GM12864 (cell line): ENCODE measurements around the gene PPP2R5A.
"Not testable (repeated sequence)": the region's sequence is repeated elsewhere in the genome, so short reads cannot be mapped to it uniquely, and the experiment has no call there.

Experiments used
- DNase-seq: peaks from one replicate; pipeline ENCODE4 v3.0.0-alpha.2; 2011; ENCODE audit warnings: low read depth
- H3K4me3 ChIP-seq: 2 replicates; pipeline ENCODE4 v1.5.1; 2011; ENCODE audit warnings: mild to moderate bottlenecking, low read depth, low read length, control low read depth
- TF ChIP-seq, protein P1 (sequence below): IDR thresholded peaks from 2 replicates; pipeline ENCODE4 v1.5.1; 2011; ENCODE audit warnings: low read depth, mild to moderate bottlenecking, moderate library complexity, low read length, control low read depth, inconsistent platforms; ENCODE audit errors: missing control alignments

Gene PPP2R5A

DNA sequence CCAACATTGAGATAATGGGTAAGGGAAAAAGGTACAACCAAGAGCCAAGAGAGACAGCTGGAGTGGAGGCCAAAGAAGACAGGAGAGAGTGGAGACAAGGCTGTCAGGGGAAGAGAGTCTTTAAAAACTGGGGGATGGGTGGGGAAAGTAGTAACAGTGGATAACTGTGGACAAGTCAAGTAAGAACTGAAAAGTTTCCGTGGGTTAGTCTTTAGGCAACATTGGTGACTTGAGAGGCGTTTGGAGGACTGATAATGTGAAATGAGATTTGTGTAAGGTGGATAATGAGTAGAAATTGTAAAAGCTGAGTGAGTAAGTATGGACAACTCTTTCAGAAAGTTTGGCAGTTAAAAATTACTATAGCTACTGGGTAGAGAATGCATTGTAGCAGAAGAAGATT lies 10.4 kb downstream of the PPP2R5A start:
- TF ChIP-seq, protein P1, sequence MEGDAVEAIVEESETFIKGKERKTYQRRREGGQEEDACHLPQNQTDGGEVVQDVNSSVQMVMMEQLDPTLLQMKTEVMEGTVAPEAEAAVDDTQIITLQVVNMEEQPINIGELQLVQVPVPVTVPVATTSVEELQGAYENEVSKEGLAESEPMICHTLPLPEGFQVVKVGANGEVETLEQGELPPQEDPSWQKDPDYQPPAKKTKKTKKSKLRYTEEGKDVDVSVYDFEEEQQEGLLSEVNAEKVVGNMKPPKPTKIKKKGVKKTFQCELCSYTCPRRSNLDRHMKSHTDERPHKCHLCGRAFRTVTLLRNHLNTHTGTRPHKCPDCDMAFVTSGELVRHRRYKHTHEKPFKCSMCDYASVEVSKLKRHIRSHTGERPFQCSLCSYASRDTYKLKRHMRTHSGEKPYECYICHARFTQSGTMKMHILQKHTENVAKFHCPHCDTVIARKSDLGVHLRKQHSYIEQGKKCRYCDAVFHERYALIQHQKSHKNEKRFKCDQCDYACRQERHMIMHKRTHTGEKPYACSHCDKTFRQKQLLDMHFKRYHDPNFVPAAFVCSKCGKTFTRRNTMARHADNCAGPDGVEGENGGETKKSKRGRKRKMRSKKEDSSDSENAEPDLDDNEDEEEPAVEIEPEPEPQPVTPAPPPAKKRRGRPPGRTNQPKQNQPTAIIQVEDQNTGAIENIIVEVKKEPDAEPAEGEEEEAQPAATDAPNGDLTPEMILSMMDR: no peak
- no peak overlapping the region for H3K4me3 ChIP-seq
- DNase-seq: no peak

DNA sequence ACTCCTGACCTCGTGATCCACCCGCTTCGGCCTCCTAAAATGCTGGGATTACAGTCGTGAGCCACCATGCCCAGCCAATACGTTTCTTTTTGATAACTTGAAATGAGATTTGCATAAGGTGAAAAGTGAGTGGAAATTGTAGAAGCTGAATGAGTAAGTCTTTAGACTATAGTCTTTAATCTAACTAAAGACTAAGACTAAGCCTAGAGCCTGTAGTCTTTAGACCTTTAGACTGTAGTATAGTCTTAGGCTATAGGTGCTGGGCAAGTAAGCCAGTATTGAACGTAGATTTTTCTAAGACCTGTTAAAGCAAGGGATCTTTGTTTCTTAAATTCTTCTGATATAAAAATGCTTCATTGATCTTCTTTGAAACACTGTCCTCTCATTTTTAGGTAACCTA lies 12.1 kb downstream of the PPP2R5A start:
- TF ChIP-seq, protein P1: no peak
- DNase-seq: no peak
- no peak overlapping the region for H3K4me3 ChIP-seq

DNA sequence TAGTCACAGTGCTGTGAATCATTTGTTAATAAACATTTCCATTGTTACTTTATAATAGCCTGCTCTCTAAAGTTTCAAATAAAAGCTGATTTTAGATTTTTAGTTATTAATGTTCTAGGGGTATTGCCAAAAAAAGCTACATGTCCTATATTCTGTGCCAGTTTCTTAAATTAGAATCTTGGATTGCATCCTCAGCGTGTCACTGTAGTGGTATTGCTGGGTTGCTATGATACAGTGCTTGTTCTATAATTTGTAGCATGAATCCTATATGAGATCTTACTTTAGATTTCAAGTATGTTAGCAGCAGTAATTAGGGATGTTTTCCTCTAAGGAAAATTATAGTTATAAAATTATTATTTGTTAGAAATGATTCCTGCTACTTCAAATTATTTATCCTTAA lies 16.4 kb downstream of the PPP2R5A start:
- TF ChIP-seq, protein P1: no peak
- DNase-seq: no peak

DNA sequence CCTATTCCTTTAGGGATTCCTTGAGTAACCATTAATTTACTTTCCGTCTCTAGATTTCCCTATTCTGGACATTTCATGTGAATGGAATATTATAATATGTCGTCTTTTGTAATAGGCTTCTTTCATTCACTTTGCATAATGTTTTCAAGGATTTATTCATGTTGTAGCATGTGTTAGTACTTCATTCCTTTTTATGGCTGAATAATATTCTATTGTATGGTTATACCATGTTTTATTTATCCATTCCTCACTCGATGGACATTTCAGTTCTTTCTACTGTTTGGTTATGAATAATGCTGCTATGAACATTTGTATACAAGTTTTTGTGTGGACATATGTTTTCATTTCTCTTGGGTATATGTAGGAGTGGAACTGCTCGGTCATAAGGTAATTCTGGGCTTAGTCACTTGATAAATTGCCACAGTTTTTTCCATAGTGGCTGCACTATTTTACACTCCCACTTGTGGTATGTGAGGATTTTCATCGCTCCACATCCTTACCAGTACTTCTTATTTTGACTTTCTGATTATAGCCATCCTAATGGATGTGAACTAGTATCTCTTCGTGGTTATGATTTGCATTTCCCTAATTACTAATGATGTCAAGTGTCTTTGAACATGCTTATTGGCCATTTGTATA lies 17.7 kb downstream of the PPP2R5A start:
- TF ChIP-seq, protein P1: no peak

More for the DNA sequence above, 16.4 kb downstream of the PPP2R5A start:
- H3K4me3 ChIP-seq: no peak overlapping the region

DNA sequence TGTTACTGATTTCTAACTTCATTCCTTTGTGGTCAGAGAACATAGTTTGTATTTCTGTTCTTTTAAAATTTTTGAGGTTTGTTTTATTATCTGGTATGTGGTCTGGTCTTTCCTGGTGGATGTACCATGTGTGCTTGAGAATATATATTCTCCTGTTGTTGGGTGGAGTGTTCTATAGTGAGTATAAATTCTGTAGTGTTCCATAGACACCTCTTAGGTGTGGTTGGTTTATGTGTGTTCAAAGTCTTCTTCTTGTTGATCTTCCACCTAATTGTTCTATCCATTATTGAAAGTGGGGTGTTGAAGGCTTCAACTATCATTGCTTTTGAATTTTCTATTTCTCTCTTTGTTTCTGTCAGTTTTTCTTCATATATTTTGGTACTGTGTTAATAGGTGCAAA lies 20.1 kb downstream of the PPP2R5A start:
- H3K4me3 ChIP-seq: no peak overlapping the region
- DNase-seq: no peak
- TF ChIP-seq, protein P1: no peak

More for the DNA sequence above, 17.7 kb downstream of the PPP2R5A start:
- H3K4me3 ChIP-seq: no peak overlapping the region
- no peak for DNase-seq

DNA sequence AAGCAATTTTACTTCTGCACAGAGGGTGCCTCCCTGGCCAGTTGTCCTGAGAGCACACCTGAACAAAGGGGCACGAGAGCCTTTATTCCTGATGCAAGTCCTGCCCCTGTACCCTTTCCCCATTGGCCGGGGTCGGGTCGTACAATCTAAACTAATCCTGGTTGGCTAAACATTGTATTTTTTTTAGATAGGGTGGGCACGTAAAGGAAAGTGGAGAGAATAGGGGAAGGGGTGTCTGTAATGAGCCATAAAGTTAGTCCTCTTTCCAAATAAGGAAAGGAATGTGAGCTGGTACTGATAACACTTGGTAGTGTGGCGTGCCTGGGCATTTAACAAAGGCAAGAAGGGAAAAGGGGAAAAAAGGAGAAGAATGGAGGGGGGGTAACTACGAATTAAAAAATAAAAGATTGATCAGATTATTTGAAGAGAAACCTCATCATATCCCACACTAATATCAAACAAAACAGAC lies 20.8 kb downstream of the PPP2R5A start:
- not testable (repeated sequence) for H3K4me3 ChIP-seq, DNase-seq

DNA sequence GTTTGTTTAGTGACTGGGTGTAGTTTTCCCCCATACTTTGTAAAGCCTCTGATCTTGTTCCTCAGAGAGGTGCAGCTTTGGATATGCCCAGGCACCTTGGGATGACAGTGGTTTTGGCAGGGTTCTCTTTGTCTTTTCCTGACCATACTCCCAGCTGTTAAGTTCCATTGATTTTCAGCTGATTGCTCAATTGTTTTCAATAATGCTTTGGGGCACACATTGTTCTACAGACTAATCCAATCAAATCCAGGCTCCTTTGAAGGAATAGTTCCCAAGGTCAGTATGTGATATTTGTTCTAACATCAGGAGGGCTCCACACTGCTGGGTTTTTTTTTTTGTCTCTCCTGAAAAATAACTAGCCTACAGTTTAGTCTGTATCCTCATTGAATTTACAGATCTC lies 24.8 kb downstream of the PPP2R5A start:
- TF ChIP-seq, protein P1: no peak
- H3K4me3 ChIP-seq: no peak overlapping the region
- DNase-seq: no peak

DNA sequence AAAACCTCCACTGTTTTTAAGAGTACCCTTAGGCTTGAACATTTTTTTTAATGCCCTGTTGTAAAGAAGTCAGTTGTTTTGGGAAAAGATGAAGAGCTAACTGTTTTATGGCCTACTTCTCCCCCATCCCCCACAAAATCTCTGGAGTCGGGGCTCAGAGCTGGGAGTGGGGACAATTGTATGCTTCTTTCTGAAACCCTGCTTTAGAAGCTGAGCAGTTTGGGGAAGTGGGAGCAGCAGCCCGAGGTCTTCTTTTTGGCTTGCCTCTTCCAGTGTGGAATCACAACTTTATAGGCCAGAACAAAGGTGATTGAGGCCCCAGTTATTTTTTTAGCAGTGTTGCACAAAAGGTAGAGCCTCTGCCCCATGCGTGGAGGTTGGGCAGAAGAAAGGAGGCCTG lies 25.2 kb downstream of the PPP2R5A start:
- TF ChIP-seq, protein P1: no peak
- no peak overlapping the region for H3K4me3 ChIP-seq
- DNase-seq: no peak
